ENCODE data around the gene SLC25A10.
"Not testable (repeated sequence)": the region's sequence is repeated elsewhere in the genome, so short reads cannot be mapped to it uniquely, and the experiment has no call there.

SLC25A10 gene

GRCh38 chr17:81722184-81723120, 10.4 kb downstream of the SLC25A10 start:
- no peak for DNase-seq

GRCh38 chr17:81723651-81724209, 11.6 kb downstream of the SLC25A10 start:
- no peak for DNase-seq

GRCh38 chr17:81725439-81725838, 13.4 kb downstream of the SLC25A10 start:
- DNase-seq = no peak

GRCh38 chr17:81726004-81726403, 13.9 kb downstream of the SLC25A10 start:
- no peak for DNase-seq

GRCh38 chr17:81727324-81728031, 15.4 kb downstream of the SLC25A10 start:
- DNase-seq = no peak

GRCh38 chr17:81733507-81734404, 21.7 kb downstream of the SLC25A10 start:
- peak in 3 of 4 experiments; percentile 23 to 42 (median 32) for DNase-seq

- DNase-seq = no peak
Measured at GRCh38 chr17:81734405-81735263, 22.6 kb downstream of the SLC25A10 start.

GRCh38 chr17:81735264-81736102, 23.4 kb downstream of the SLC25A10 start:
- DNase-seq = no peak

- no peak for DNase-seq
Measured at GRCh38 chr17:81737947-81738800, 26.1 kb downstream of the SLC25A10 start.

GRCh38 chr17:81738801-81739393, 26.8 kb downstream of the SLC25A10 start:
- no peak for DNase-seq

GRCh38 chr17:81739593-81739992, 27.5 kb downstream of the SLC25A10 start:
- DNase-seq = not testable (repeated sequence)

- DNase-seq = no peak
Measured at GRCh38 chr17:81740395-81740961, 28.4 kb downstream of the SLC25A10 start.

GRCh38 chr17:81741049-81741593, 29.0 kb downstream of the SLC25A10 start:
- no peak for DNase-seq

GRCh38 chr17:81741594-81742452, 29.7 kb downstream of the SLC25A10 start:
- no peak for DNase-seq

All from activated CD4-positive, CD25-positive, alpha-beta regulatory T cell (primary cell).